HEK293 (cell line): Measurements from ENCODE around the gene DNAJC5.

Source experiments
- CTCF ChIA-PET: fragments of 350-600 bp; formaldehyde crosslinking; extraction: SDS; loops from one replicate; lab custom pipeline; 2021; ENCODE audit warnings: antibody characterized with exemption; lab: Yijun Ruan, JAX
- POLR2A ChIA-PET: fragments of 300-600 bp; formaldehyde crosslinking; extraction: SDS; loops from one replicate; lab custom pipeline; 2020; ENCODE audit warnings: antibody characterized with exemption, inconsistent platforms; lab: Yijun Ruan, JAX
- H3K27ac ChIP-seq: fragments of 200-500 bp; sonication (Bioruptor generic); 2 replicates; pipeline ENCODE4 v1.5.1; 2014; ENCODE audit warnings: low read depth, low read length, control low read depth, inconsistent platforms; ENCODE audit errors: extremely low read depth
- H3K36me3 ChIP-seq, 2 experiments: fragments of 200-500 bp in 1 of 2; sonication (Bioruptor generic) in 1 of 2; 1 replicate in 1 of 2; 2 replicates in 1 of 2; pipeline ENCODE4 v1.5.1; 2014 to 2017; ENCODE audit warnings: inconsistent platforms in 2 of 2, low read length in 2 of 2; ENCODE audit not compliant: control insufficient read depth in 2 of 2, insufficient read depth in 1 of 2
- H3K4me1 ChIP-seq: fragments of 200-500 bp; sonication (Bioruptor generic); 2 replicates; pipeline ENCODE4 v1.5.1; 2014; ENCODE audit warnings: mild to moderate bottlenecking, low read length, inconsistent platforms; ENCODE audit not compliant: control insufficient read depth, insufficient read depth
- H3K4me3 ChIP-seq: 2 replicates; pipeline ENCODE4 v1.5.1; 2011; ENCODE audit warnings: low read depth, mild to moderate bottlenecking, control low read depth, low read length, moderate library complexity
- H3K9me3 ChIP-seq: fragments of 200-500 bp; sonication (Bioruptor generic); 2 replicates; pipeline ENCODE4 v1.5.1; 2014; ENCODE audit warnings: low read depth, low read length, inconsistent platforms; ENCODE audit not compliant: control insufficient read depth, insufficient read depth
- FEZF1 ChIP-seq: fragments of 450-650 bp; formaldehyde crosslinking; IDR thresholded peaks from 2 replicates; pipeline ENCODE4 v1.5.1; 2016; ENCODE audit warnings: missing biosample characterization, missing genetic modification characterization
- GLI4 ChIP-seq: fragments of 450-650 bp; formaldehyde crosslinking; IDR thresholded peaks from 2 replicates; pipeline ENCODE4 v1.5.1; 2016; ENCODE audit warnings: missing biosample characterization, missing genetic modification characterization
- INSM2 ChIP-seq: fragments of 450-650 bp; formaldehyde crosslinking; IDR thresholded peaks from 2 replicates; pipeline ENCODE4 v1.5.1; 2016; ENCODE audit warnings: missing biosample characterization, missing genetic modification characterization
- PRDM1 ChIP-seq: fragments of 450-650 bp; formaldehyde crosslinking; IDR thresholded peaks from 2 replicates; pipeline ENCODE4; 2016; ENCODE audit warnings: missing biosample characterization, missing genetic modification characterization
- RBAK ChIP-seq: fragments of 450-650 bp; formaldehyde crosslinking; IDR thresholded peaks from 2 replicates; pipeline ENCODE4 v1.5.1; 2016; ENCODE audit warnings: missing biosample characterization, missing genetic modification characterization
- ZEB2 ChIP-seq: fragments of 450-650 bp; formaldehyde crosslinking; IDR thresholded peaks from 2 replicates; pipeline ENCODE4 v1.5.1; 2016; ENCODE audit warnings: missing biosample characterization, missing genetic modification characterization
- ZFHX2 ChIP-seq: fragments of 450-650 bp; formaldehyde crosslinking; conservative IDR thresholded peaks from 2 replicates; pipeline ENCODE4 v1.5.1; 2016; ENCODE audit warnings: missing biosample characterization, missing genetic modification characterization
- ZFP37 ChIP-seq: fragments of 450-650 bp; formaldehyde crosslinking; IDR thresholded peaks from 2 replicates; pipeline ENCODE4 v1.5.1; 2016; ENCODE audit warnings: missing biosample characterization, missing genetic modification characterization
- ZNF10 ChIP-seq: fragments of 450-650 bp; formaldehyde crosslinking; IDR thresholded peaks from 2 replicates; pipeline ENCODE4 v1.5.1; 2017; ENCODE audit warnings: missing biosample characterization, missing genetic modification characterization
- ZNF112 ChIP-seq: fragments of 450-650 bp; formaldehyde crosslinking; IDR thresholded peaks from 2 replicates; pipeline ENCODE4 v1.5.0; 2017; ENCODE audit warnings: missing biosample characterization, missing genetic modification characterization
- ZNF133 ChIP-seq: fragments of 450-650 bp; formaldehyde crosslinking; IDR thresholded peaks from 2 replicates; pipeline ENCODE4 v1.5.1; 2016; ENCODE audit warnings: missing biosample characterization, missing genetic modification characterization
- ZNF221 ChIP-seq: fragments of 450-650 bp; formaldehyde crosslinking; IDR thresholded peaks from 2 replicates; pipeline ENCODE4 v1.5.1; 2017; ENCODE audit warnings: missing biosample characterization, missing genetic modification characterization, borderline replicate concordance
- ZNF302 ChIP-seq: fragments of 450-650 bp; formaldehyde crosslinking; IDR thresholded peaks from 2 replicates; pipeline ENCODE4 v1.5.1; 2016; ENCODE audit warnings: missing biosample characterization, missing genetic modification characterization, low read depth
- ZNF335 ChIP-seq: fragments of 450-650 bp; formaldehyde crosslinking; conservative IDR thresholded peaks from 2 replicates; pipeline ENCODE4 v1.5.1; 2016; ENCODE audit warnings: missing biosample characterization, missing genetic modification characterization
- ZNF362 ChIP-seq: fragments of 450-650 bp; formaldehyde crosslinking; IDR thresholded peaks from 2 replicates; pipeline ENCODE4 v1.5.1; 2016; ENCODE audit warnings: missing biosample characterization, missing genetic modification characterization
- ZNF366 ChIP-seq: fragments of 450-650 bp; formaldehyde crosslinking; conservative IDR thresholded peaks from 2 replicates; pipeline ENCODE4 v1.5.1; 2016; ENCODE audit warnings: missing biosample characterization, missing genetic modification characterization
- ZNF37A ChIP-seq: fragments of 450-650 bp; IDR thresholded peaks from 2 replicates; pipeline ENCODE4 v1.5.1; 2018; ENCODE audit warnings: missing biosample characterization, missing genetic modification characterization
- ZNF423 ChIP-seq: fragments of 450-650 bp; formaldehyde crosslinking; IDR thresholded peaks from 2 replicates; pipeline ENCODE4 v1.5.1; 2016; ENCODE audit warnings: missing biosample characterization, missing genetic modification characterization
- ZNF433 ChIP-seq: fragments of 450-650 bp; formaldehyde crosslinking; IDR thresholded peaks from 2 replicates; pipeline ENCODE4 v1.5.1; 2016; ENCODE audit warnings: missing biosample characterization, missing genetic modification characterization, low read depth
- ZNF518A ChIP-seq: fragments of 450-650 bp; formaldehyde crosslinking; conservative IDR thresholded peaks from 2 replicates; pipeline ENCODE4 v1.5.1; 2016; ENCODE audit warnings: low read depth, missing biosample characterization, missing genetic modification characterization
- ZNF548 ChIP-seq: fragments of 450-650 bp; formaldehyde crosslinking; IDR thresholded peaks from 2 replicates; pipeline ENCODE4 v1.5.1; 2016; ENCODE audit warnings: missing biosample characterization, missing genetic modification characterization
- ZNF629 ChIP-seq: fragments of 450-650 bp; formaldehyde crosslinking; IDR thresholded peaks from 2 replicates; pipeline ENCODE4 v1.5.1; 2017; ENCODE audit warnings: missing biosample characterization, missing genetic modification characterization
- ZNF660 ChIP-seq: fragments of 450-650 bp; IDR thresholded peaks from 2 replicates; pipeline ENCODE4 v1.5.1; 2018; ENCODE audit warnings: missing biosample characterization, mild to moderate bottlenecking, missing genetic modification characterization
- ZNF692 ChIP-seq: fragments of 450-650 bp; formaldehyde crosslinking; IDR thresholded peaks from 2 replicates; pipeline ENCODE4 v1.5.1; 2016; ENCODE audit warnings: missing biosample characterization, missing genetic modification characterization
- ZNF701 ChIP-seq: fragments of 450-650 bp; formaldehyde crosslinking; IDR thresholded peaks from 2 replicates; pipeline ENCODE4 v1.5.1; 2016; ENCODE audit warnings: missing biosample characterization, missing genetic modification characterization
- ZNF707 ChIP-seq: fragments of 450-650 bp; formaldehyde crosslinking; IDR thresholded peaks from 2 replicates; pipeline ENCODE4 v1.5.1; 2016; ENCODE audit warnings: missing biosample characterization, missing genetic modification characterization
- ZNF791 ChIP-seq: fragments of 450-650 bp; formaldehyde crosslinking; IDR thresholded peaks from 2 replicates; pipeline ENCODE4 v1.5.1; 2016; ENCODE audit warnings: missing biosample characterization, missing genetic modification characterization

Gene DNAJC5

GRCh38 chr20:63969838-63970713 is 75.2 kb downstream of the DNAJC5 start, which contains the start of gene ZNF512B (continued):
- TF ChIP-seq ZFP37 (tag by site-specific recombination) (no peak), ZNF302 (tag by site-specific recombination) (no peak), PRDM1 (tag by site-specific recombination) (no peak), ZNF692 (tag by site-specific recombination) (no peak), ZNF133 (tag by site-specific recombination) (no peak), ZFHX2 (tag by site-specific recombination) (0 out of 2 replicates have a peak, but pooled peaks have one; percentile 39), ZNF221 (no peak)
- TF ChIP-seq, all 188 proteins: peak for 20

GRCh38 chr20:63970714-63971431 is 75.9 kb downstream of the DNAJC5 start:
- CTCF ChIA-PET = interaction anchor here (0.6 to 0.9 kb wide), 2 partner anchors 92 to 196 kb away, joined by 3 read pairs; no protein-coding TSS in a partner anchor
- Histone ChIP-seq H3K4me3 (no peak overlapping the region), H3K4me1 (no peaks in the 10 kb centered on the region), H3K27ac (no peak overlapping the region), H3K36me3 (peaks cover 0 to 27% of the 10 kb centered on the region in 2 experiments; a peak in 1 of 3 replicates), H3K9me3 (no peaks in the 10 kb centered on the region)
- POLR2A ChIA-PET = interaction anchor here (0.6 kb wide), 1 partner anchor 106 kb away, joined by 8 read pairs; the partner anchor contains the start of gene TPD52L2
- TF ChIP-seq ZNF701 (tag by site-specific recombination) = no peak
- no peak for TF ChIP-seq ZNF518A
- no peak for TF ChIP-seq ZNF548
- TF ChIP-seq ZNF629 (tag by site-specific recombination) = no peak
- TF ChIP-seq ZNF10 (tag by site-specific recombination) = no peak
- TF ChIP-seq FEZF1 = no peak
- no peak for TF ChIP-seq ZNF112 (tag by site-specific recombination)
- 0 out of 2 replicates have a peak, but pooled peaks have one; percentile 47 for TF ChIP-seq PRDM1 (tag by site-specific recombination)
- no peak for TF ChIP-seq ZEB2 (tag by site-specific recombination)
- TF ChIP-seq ZNF362 = 0 out of 2 replicates have a peak, but pooled peaks have one; percentile 57
- TF ChIP-seq ZNF791 (tag by site-specific recombination) = no peak
- no peak for TF ChIP-seq ZNF37A (tag by site-specific recombination)
- TF ChIP-seq RBAK = no peak
- no peak for TF ChIP-seq ZNF660 (tag by site-specific recombination)
- TF ChIP-seq ZNF423 (tag by site-specific recombination) = no peak
- TF ChIP-seq ZNF335 (tag by site-specific recombination) = no peak
- no peak for TF ChIP-seq INSM2 (tag by site-specific recombination)
- no peak for TF ChIP-seq ZNF433 (tag by site-specific recombination)
- TF ChIP-seq ZNF707 = no peak
- TF ChIP-seq GLI4 = no peak
- TF ChIP-seq ZNF366 (tag by site-specific recombination) = peak; percentile 96
